Measurements from ENCODE around the gene ZER1. TPM values are rescaled to one million over a fixed set of nuclear protein-coding genes. Genes with fewer than 3 reads are reported as not detected.

Gene ZER1
- total and polyA plus RNA-seq, 2 experiments from 2014 or later: 74.1 to 89.6 TPM

DNA sequence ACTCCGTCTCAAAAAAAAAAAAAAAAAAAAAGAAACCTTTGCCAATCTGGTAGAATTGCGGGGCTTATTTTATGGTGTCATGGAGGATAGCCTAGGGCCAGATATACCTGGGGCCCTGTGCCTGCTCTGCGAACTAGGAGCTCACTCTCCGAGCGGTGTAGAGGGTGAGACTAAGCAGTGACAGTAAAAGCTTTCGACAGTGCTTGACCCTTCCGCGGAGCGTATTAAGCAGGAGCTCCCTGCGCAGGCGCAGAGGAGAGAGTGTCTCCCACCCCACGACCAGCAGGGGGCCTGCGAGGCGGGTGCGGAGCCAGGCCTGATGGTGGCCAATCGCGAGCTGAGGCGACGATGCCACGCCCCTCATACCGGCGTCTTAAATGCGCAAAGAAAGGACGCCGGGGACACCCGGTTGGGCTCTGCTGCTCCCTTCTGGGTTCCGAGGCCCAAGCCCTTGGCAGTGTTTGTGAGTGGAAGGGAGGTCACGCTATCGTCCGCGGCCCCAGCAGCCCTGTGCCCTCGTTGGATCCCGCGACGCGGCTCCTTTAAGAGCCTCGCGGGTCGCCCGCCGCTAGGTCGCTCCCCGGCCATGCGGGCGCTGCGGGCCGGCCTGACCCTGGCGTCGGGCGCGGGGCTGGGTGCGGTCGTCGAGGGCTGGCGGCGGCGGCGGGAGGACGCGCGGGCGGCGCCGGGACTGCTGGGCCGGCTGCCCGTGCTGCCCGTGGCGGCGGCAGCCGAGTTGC lies 46.5 kb upstream of the ZER1 start, which contains the start of gene ENDOG:
Gene ENDOG, plus strand, starts transcription at position 402 of the 740 bp plus-strand sequence. Its CDS starts 185 bp downstream, at position 587.
- H3K27me3 ChIP-seq: no peaks in the 10 kb centered on the region
- DNase-seq (ENCODE audit: low read depth in 1 of 2, low spot score in 1 of 2): peak; percentile 98 to 99
- H3K4me1 ChIP-seq (ENCODE audit: low read depth): peaks cover 10% of the 10 kb centered on the region
- H3K27ac ChIP-seq: peak within 1 kb of the TSS; percentile 96
- peak within 1 kb of the TSS; percentile 48 for H3K4me3 ChIP-seq
- peaks cover 9% of the 10 kb centered on the region for H3K36me3 ChIP-seq
- H3K9me3 ChIP-seq (ENCODE audit: low read depth): no peaks in the 10 kb centered on the region
- peak; percentile 98 for TF ChIP-seq CTCF (IDR thresholded peaks at IDR 0.05; ENCODE audit: low read depth, low read length)

DNA sequence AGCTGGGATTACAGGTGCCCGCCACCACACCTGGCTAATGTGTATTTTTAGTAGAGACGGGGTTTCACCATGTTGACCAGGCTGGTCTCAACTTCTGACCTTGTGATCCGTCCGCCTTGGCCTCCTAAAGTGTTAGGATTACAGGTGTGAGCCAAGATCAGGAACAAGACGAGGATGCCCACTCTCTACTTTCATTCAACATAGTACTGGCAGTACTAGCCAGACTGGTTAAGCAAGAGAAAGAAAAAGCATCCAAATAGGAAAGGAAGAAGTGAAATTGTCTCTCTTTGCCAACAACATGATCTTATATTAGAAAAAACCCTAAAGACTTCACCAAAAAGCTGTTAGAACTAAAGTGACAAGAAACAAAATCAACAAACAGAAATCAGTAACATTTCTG lies 39.1 kb upstream of the ZER1 start:
- H3K9me3 ChIP-seq (ENCODE audit: low read depth): no peaks in the 10 kb centered on the region
- no peak overlapping the region for H3K4me3 ChIP-seq
- peak overlapping the region; percentile 64 for H3K27ac ChIP-seq
- H3K27me3 ChIP-seq: no peaks in the 10 kb centered on the region
- no peak for DNase-seq (ENCODE audit: low read depth in 1 of 2, low spot score in 1 of 2)
- H3K36me3 ChIP-seq: peaks cover 15% of the 10 kb centered on the region
- no peak for TF ChIP-seq CTCF (IDR thresholded peaks at IDR 0.05; ENCODE audit: low read depth, low read length)
- no peaks in the 10 kb centered on the region for H3K4me1 ChIP-seq (ENCODE audit: low read depth)

- Histone ChIP-seq H3K36me3 (peaks cover 25% of the 10 kb centered on the region), H3K27ac (peak overlapping the region; percentile 64), H3K27me3 (no peaks in the 10 kb centered on the region), H3K4me1 (ENCODE audit: low read depth) (no peaks in the 10 kb centered on the region), H3K9me3 (ENCODE audit: low read depth) (no peaks in the 10 kb centered on the region), H3K4me3 (no peak overlapping the region)
- no peak for TF ChIP-seq CTCF (IDR thresholded peaks at IDR 0.05; ENCODE audit: low read depth, low read length)
- DNase-seq (ENCODE audit: low read depth in 1 of 2, low spot score in 1 of 2): no peak
These were observed 38.1 kb upstream of the ZER1 start for GRCh38 chr9:128809831-128810230.

- no peak overlapping the region for H3K4me3 ChIP-seq
- H3K27me3 ChIP-seq: no peaks in the 10 kb centered on the region
- H3K4me1 ChIP-seq (ENCODE audit: low read depth): no peaks in the 10 kb centered on the region
- peaks cover 27% of the 10 kb centered on the region for H3K36me3 ChIP-seq
- TF ChIP-seq CTCF (IDR thresholded peaks at IDR 0.05; ENCODE audit: low read depth, low read length): no peak
- no peaks in the 10 kb centered on the region for H3K9me3 ChIP-seq (ENCODE audit: low read depth)
- DNase-seq (ENCODE audit: low read depth in 1 of 2, low spot score in 1 of 2): no peak
- H3K27ac ChIP-seq: peak overlapping the region; percentile 64
These were observed 37.4 kb upstream of the ZER1 start for GRCh38 chr9:128809036-128809599.

- no peaks in the 10 kb centered on the region for H3K9me3 ChIP-seq (ENCODE audit: low read depth)
- TF ChIP-seq CTCF (IDR thresholded peaks at IDR 0.05; ENCODE audit: low read depth, low read length): no peak
- H3K4me1 ChIP-seq (ENCODE audit: low read depth): no peaks in the 10 kb centered on the region
- H3K36me3 ChIP-seq: peaks cover 30% of the 10 kb centered on the region
- H3K27ac ChIP-seq: no peak overlapping the region
- H3K27me3 ChIP-seq: no peaks in the 10 kb centered on the region
- no peak overlapping the region for H3K4me3 ChIP-seq
- no peak for DNase-seq (ENCODE audit: low read depth in 1 of 2, low spot score in 1 of 2)
These were observed 36.8 kb upstream of the ZER1 start for GRCh38 chr9:128808543-128808942.
